ENCODE measurements around the gene SLC25A26. TPM values are rescaled to one million over a fixed set of nuclear protein-coding genes. Genes with fewer than 3 reads are reported as not detected.
A peak's percentile ranks its signal among the peaks of the same experiment; 100 is the strongest.
"Not testable (repeated sequence)": the region's sequence is repeated elsewhere in the genome, so short reads cannot be mapped to it uniquely, and the experiment has no call there.

SLC25A26 gene
- total RNA-seq, 1 experiment from 2014 or later = 21.5 TPM

GRCh38 chr3:66411474-66411873 is 190.7 kb downstream of the SLC25A26 start:
- DNase-seq (ENCODE audit: low spot score) = no peak

- DNase-seq (ENCODE audit: low spot score) = no peak
Measured at GRCh38 chr3:66411961-66412887, 191.4 kb downstream of the SLC25A26 start.

- peak; percentile 74 for DNase-seq (ENCODE audit: low spot score)
Measured at GRCh38 chr3:66413151-66413751, 192.4 kb downstream of the SLC25A26 start.

- no peak for DNase-seq (ENCODE audit: low spot score)
Measured at GRCh38 chr3:66414846-66415245, 194.0 kb downstream of the SLC25A26 start.

GRCh38 chr3:66415867-66416428 is 195.1 kb downstream of the SLC25A26 start:
- no peak for DNase-seq (ENCODE audit: low spot score)

GRCh38 chr3:66416556-66417304 is 195.9 kb downstream of the SLC25A26 start:
- DNase-seq (ENCODE audit: low spot score) = no peak

- no peak for DNase-seq (ENCODE audit: low spot score)
Measured at GRCh38 chr3:66418475-66418931, 197.7 kb downstream of the SLC25A26 start.

- DNase-seq (ENCODE audit: low spot score) = no peak
Measured at GRCh38 chr3:66419036-66419435, 198.2 kb downstream of the SLC25A26 start.

GRCh38 chr3:66421144-66421543 is 200.3 kb downstream of the SLC25A26 start:
- DNase-seq (ENCODE audit: low spot score) = not testable (repeated sequence)

GRCh38 chr3:66421893-66422292 is 201.1 kb downstream of the SLC25A26 start:
- DNase-seq (ENCODE audit: low spot score) = not testable (repeated sequence)

GRCh38 chr3:66423791-66424190 is 203.0 kb downstream of the SLC25A26 start:
- no peak for DNase-seq (ENCODE audit: low spot score)

GRCh38 chr3:66425032-66425431 is 204.2 kb downstream of the SLC25A26 start:
- DNase-seq (ENCODE audit: low spot score) = no peak

- no peak for DNase-seq (ENCODE audit: low spot score)
Measured at GRCh38 chr3:66425576-66426114, 204.8 kb downstream of the SLC25A26 start.

- DNase-seq (ENCODE audit: low spot score) = no peak
Measured at GRCh38 chr3:66426135-66426534, 205.3 kb downstream of the SLC25A26 start.

GRCh38 chr3:66427352-66427751 is 206.6 kb downstream of the SLC25A26 start:
- no peak for DNase-seq (ENCODE audit: low spot score)

- no peak for DNase-seq (ENCODE audit: low spot score)
Measured at GRCh38 chr3:66427951-66428474, 207.2 kb downstream of the SLC25A26 start.

Other genes starting within 250 kb of the SLC25A26 start
- 3.5 and 4.7 TPM in 2 replicates for gene MAGI1, start 182.1 kb upstream of the SLC25A26 start, total RNA-seq (2014; rRNA removed; shearing (Covaris generic))

All from A172 (cell line).